HFF-Myc (cell line): ENCODE results near the gene KCND3.
A peak's percentile ranks its signal among the peaks of the same experiment; 100 is the strongest.

Source experiments
- DNase-seq: peaks from one replicate; pipeline ENCODE4 v3.0.0-alpha.2; 2011; ENCODE audit warnings: low read depth; ENCODE audit errors: extremely low read depth
- H3K4me3 ChIP-seq: replicated peaks from 2 replicates; pipeline ENCODE4 v1.5.1; 2011; ENCODE audit warnings: low read depth, mild to moderate bottlenecking, control low read depth, low read length
- CTCF ChIP-seq: IDR thresholded peaks from 2 replicates; pipeline ENCODE4 v1.5.1; 2012; ENCODE audit warnings: mild to moderate bottlenecking, low read depth, low read length, control low read depth; ENCODE audit errors: missing control alignments

The KCND3 gene

GRCh38 chr1:111990026-111990877 lies 784 bp upstream of the KCND3 start:
- TF ChIP-seq CTCF: no peak
- H3K4me3 ChIP-seq: peak overlapping the region; percentile 19; the same call in 1 of the 2 replicates
- DNase-seq: no peak

GRCh38 chr1:111988743-111989453 lies 570 bp downstream of the KCND3 start:
- TF ChIP-seq CTCF: no peak
- H3K4me3 ChIP-seq: no peak overlapping the region
- DNase-seq: no peak

GRCh38 chr1:111988377-111988742 lies 1.1 kb downstream of the KCND3 start:
- no peak for DNase-seq
- no peak overlapping the region for H3K4me3 ChIP-seq
- no peak for TF ChIP-seq CTCF

- TF ChIP-seq CTCF: no peak
- no peak overlapping the region for H3K4me3 ChIP-seq
- DNase-seq: no peak
These were observed 2.0 kb downstream of the KCND3 start for GRCh38 chr1:111987502-111987901.

GRCh38 chr1:111983500-111983899 lies 6.0 kb downstream of the KCND3 start:
- no peak overlapping the region for H3K4me3 ChIP-seq
- TF ChIP-seq CTCF: no peak
- no peak for DNase-seq

- no peak for TF ChIP-seq CTCF
- H3K4me3 ChIP-seq: no peak overlapping the region
- no peak for DNase-seq
These were observed 7.0 kb downstream of the KCND3 start for GRCh38 chr1:111982428-111982827.
